Measurements from ENCODE around the gene RBMS3. TPM values are rescaled to one million over a fixed set of nuclear protein-coding genes. Genes with fewer than 3 reads are reported as not detected.
A peak's percentile ranks its signal among the peaks of the same experiment; 100 is the strongest.

RBMS3 gene
- total and polyA plus RNA-seq, 2 experiments from 2014 or later: 34.9 to 37.1 TPM

DNA sequence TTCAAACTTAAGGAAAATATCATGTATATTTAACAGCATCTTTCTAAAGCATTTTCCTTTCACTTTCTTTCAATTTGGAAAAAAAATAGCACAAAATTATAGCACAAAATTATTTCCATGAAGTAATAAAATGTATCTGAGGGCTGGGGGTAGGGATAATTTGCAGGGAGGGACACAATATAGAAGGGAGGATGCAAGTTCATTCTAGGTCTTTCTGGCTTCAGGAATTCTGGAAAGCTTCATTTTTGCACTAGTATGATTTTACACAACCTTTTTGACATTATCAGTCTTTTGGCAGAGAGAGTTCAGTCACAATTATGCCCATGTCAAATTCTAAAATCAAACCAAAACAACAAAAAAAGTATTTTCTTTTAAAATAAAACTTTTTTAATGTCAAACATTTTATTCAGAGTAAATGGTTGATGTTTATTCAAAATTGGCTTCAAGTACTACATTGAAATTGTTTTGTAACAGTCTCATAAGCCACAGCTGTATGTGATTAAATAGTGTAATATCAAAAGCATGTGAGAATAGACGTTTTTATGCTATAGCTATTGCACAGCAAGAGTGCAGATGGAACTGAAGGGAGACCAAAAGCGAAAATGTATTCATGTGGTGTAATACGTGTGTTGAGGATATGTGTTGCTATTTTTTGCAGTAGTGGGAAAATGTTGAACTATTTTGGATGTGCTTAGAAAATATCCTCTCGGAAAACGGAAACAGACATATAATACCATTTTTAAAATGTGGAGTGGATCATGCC, 5.8 kb downstream of the RBMS3 start:
- H3K4me3 ChIP-seq: no peak overlapping the region
- peak overlapping the region; percentile 63 for H3K27ac ChIP-seq
- peak overlapping the region; percentile 76 for H3K4me2 ChIP-seq

DNA sequence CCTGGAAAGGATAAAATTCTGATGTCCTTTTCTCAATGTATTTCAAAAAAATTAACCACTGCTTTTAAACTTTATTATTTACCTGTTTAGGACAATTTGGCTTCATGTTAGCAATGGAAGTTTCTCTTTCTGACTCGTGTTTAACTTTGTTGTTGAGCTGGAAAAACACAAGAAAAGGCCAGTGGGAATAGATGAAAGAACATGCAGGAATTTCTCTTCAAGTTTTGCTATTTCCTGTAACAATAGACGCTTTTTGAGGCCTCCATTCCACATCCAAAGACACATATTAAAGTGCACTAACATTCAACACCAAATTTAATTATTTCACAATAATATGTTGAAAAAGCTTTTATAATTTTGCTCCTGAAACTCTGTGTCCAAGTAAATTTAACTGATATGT, 9.7 kb downstream of the RBMS3 start:
- Histone ChIP-seq H3K9me2 (replicated peaks; ENCODE audit: insufficient read depth) (no peaks in the 10 kb centered on the region), H3K4me1 (ENCODE audit: insufficient read depth) (no peaks in the 10 kb centered on the region), H3K9me3 (ENCODE audit: low read depth) (no peaks in the 10 kb centered on the region), H3K4me3 (no peak overlapping the region), H3K27me3 (no peaks in the 10 kb centered on the region), H4K20me1 (ENCODE audit: insufficient read depth, poor library complexity, severe bottlenecking) (no peaks in the 10 kb centered on the region), H3K4me2 (no peak overlapping the region), H2AFZ (no peak overlapping the region), H3K79me2 (peaks cover 93% of the 10 kb centered on the region), H3K27ac (no peak overlapping the region), H3K36me3 (replicated peaks; ENCODE audit: insufficient read depth, low read depth) (no peaks in the 10 kb centered on the region)
- TF ChIP-seq EZH2 (IDR thresholded peaks at IDR 0.05; ENCODE audit: borderline replicate concordance) (no peak), EZH2phosphoT487 (IDR thresholded peaks at IDR 0.05; ENCODE audit: low read depth, severe bottlenecking, unreplicated experiment) (no peak)
- TF ChIP-seq, protein P1, sequence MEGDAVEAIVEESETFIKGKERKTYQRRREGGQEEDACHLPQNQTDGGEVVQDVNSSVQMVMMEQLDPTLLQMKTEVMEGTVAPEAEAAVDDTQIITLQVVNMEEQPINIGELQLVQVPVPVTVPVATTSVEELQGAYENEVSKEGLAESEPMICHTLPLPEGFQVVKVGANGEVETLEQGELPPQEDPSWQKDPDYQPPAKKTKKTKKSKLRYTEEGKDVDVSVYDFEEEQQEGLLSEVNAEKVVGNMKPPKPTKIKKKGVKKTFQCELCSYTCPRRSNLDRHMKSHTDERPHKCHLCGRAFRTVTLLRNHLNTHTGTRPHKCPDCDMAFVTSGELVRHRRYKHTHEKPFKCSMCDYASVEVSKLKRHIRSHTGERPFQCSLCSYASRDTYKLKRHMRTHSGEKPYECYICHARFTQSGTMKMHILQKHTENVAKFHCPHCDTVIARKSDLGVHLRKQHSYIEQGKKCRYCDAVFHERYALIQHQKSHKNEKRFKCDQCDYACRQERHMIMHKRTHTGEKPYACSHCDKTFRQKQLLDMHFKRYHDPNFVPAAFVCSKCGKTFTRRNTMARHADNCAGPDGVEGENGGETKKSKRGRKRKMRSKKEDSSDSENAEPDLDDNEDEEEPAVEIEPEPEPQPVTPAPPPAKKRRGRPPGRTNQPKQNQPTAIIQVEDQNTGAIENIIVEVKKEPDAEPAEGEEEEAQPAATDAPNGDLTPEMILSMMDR (IDR thresholded peaks at IDR 0.05; ENCODE audit: poor library complexity): no peak
- WGBS (ENCODE audit: low lambda C conversion rate, missing lambda C conversion rate): 57% methylated on average over 2 of the region's 2 CpGs
- DNase-seq (ENCODE audit: low spot score): no peak

More for the DNA sequence above, 5.8 kb downstream of the RBMS3 start:
- H2AFZ ChIP-seq: no peak overlapping the region
- H3K9me3 ChIP-seq (ENCODE audit: low read depth): no peaks in the 10 kb centered on the region
- peaks cover 93% of the 10 kb centered on the region for H3K79me2 ChIP-seq
- TF ChIP-seq, protein P1 (IDR thresholded peaks at IDR 0.05; ENCODE audit: poor library complexity): no peak
- no peak for TF ChIP-seq EZH2phosphoT487 (IDR thresholded peaks at IDR 0.05; ENCODE audit: low read depth, severe bottlenecking, unreplicated experiment)
- no peak for TF ChIP-seq EZH2 (IDR thresholded peaks at IDR 0.05; ENCODE audit: borderline replicate concordance)
- no peaks in the 10 kb centered on the region for H3K36me3 ChIP-seq (replicated peaks; ENCODE audit: insufficient read depth, low read depth)
- H3K27me3 ChIP-seq: no peaks in the 10 kb centered on the region
- H3K4me1 ChIP-seq (ENCODE audit: insufficient read depth): no peaks in the 10 kb centered on the region
- no peak for DNase-seq (ENCODE audit: low spot score)
- no peaks in the 10 kb centered on the region for H3K9me2 ChIP-seq (replicated peaks; ENCODE audit: insufficient read depth)
- 73% methylated on average over 5 of the region's 5 CpGs for WGBS (ENCODE audit: low lambda C conversion rate, missing lambda C conversion rate)
- no peaks in the 10 kb centered on the region for H4K20me1 ChIP-seq (ENCODE audit: insufficient read depth, poor library complexity, severe bottlenecking)

- H3K4me2 ChIP-seq: no peak overlapping the region
- no peaks in the 10 kb centered on the region for H3K4me1 ChIP-seq (ENCODE audit: insufficient read depth)
- H3K79me2 ChIP-seq: peaks cover 95% of the 10 kb centered on the region
- no peaks in the 10 kb centered on the region for H4K20me1 ChIP-seq (ENCODE audit: insufficient read depth, poor library complexity, severe bottlenecking)
- H3K36me3 ChIP-seq (replicated peaks; ENCODE audit: insufficient read depth, low read depth): no peaks in the 10 kb centered on the region
- H2AFZ ChIP-seq: no peak overlapping the region
- TF ChIP-seq EZH2phosphoT487 (IDR thresholded peaks at IDR 0.05; ENCODE audit: low read depth, severe bottlenecking, unreplicated experiment): no peak
- TF ChIP-seq, protein P1 (IDR thresholded peaks at IDR 0.05; ENCODE audit: poor library complexity): no peak
- no peak for TF ChIP-seq EZH2 (IDR thresholded peaks at IDR 0.05; ENCODE audit: borderline replicate concordance)
- H3K27me3 ChIP-seq: no peaks in the 10 kb centered on the region
- DNase-seq (ENCODE audit: low spot score): no peak
- H3K9me2 ChIP-seq (replicated peaks; ENCODE audit: insufficient read depth): no peaks in the 10 kb centered on the region
- H3K9me3 ChIP-seq (ENCODE audit: low read depth): no peaks in the 10 kb centered on the region
- no peak overlapping the region for H3K27ac ChIP-seq
- H3K4me3 ChIP-seq: no peak overlapping the region
- WGBS (ENCODE audit: low lambda C conversion rate, missing lambda C conversion rate): 87% methylated on average over 4 of the region's 4 CpGs
Observed at GRCh38 chr3:29291260-29291981, 10.6 kb downstream of the RBMS3 start.

Measured in hepatocyte (in vitro differentiated cells).